A673 (cell line): ENCODE measurements around the gene UAP1L1.

Experiments
- EZH2 ChIP-seq: fragments of 200-600 bp; sonication (generic); IDR thresholded peaks from 2 replicates; pipeline ENCODE4 v1.6.1; 2017; ENCODE audit warnings: borderline replicate concordance, low read depth, mild to moderate bottlenecking, mixed read lengths, antibody characterized with exemption, low read length; ENCODE audit not compliant: poor library complexity, severe bottlenecking
- TF ChIP-seq, protein P1 (sequence below): fragments of 300-800, 200-600 bp; sonication (generic); conservative IDR thresholded peaks from 2 replicates; pipeline ENCODE4 v1.5.1; 2017; ENCODE audit warnings: low read depth, mild to moderate bottlenecking, antibody characterized with exemption, low read length, moderate library complexity, mixed read lengths

DNA sequence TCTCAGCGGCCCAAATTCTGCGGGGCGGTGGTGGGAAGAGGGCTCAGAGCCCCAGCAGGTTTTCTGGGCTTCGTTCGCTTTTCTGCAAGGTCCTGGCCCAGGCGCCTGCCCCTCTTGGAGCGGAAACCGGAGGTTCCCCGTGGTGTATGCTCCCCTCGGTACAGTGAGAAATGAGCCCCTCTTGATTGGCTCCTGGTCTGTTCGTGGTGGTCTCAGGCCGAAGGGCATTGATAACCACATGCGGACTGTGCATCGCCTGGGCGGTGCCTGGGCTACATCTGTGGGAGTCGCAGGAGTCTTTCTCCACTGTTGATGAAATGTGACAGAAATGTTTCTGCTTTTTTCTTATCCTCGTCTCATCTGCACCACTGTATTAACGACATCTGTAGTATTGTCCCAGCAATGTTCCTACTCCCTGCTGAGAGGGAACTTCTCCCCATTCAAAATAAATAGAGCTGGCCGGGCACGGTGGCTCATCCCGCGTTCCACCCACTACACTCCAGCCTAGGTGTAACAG, 10.2 kb downstream of the UAP1L1 start:
- TF ChIP-seq, protein P1, sequence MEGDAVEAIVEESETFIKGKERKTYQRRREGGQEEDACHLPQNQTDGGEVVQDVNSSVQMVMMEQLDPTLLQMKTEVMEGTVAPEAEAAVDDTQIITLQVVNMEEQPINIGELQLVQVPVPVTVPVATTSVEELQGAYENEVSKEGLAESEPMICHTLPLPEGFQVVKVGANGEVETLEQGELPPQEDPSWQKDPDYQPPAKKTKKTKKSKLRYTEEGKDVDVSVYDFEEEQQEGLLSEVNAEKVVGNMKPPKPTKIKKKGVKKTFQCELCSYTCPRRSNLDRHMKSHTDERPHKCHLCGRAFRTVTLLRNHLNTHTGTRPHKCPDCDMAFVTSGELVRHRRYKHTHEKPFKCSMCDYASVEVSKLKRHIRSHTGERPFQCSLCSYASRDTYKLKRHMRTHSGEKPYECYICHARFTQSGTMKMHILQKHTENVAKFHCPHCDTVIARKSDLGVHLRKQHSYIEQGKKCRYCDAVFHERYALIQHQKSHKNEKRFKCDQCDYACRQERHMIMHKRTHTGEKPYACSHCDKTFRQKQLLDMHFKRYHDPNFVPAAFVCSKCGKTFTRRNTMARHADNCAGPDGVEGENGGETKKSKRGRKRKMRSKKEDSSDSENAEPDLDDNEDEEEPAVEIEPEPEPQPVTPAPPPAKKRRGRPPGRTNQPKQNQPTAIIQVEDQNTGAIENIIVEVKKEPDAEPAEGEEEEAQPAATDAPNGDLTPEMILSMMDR, result no peak
- TF ChIP-seq EZH2, result no peak
